GM21390 (cell line): ENCODE data around the gene BSPRY.
"Not testable (repeated sequence)": the region's sequence is repeated elsewhere in the genome, so short reads cannot be mapped to it uniquely, and the experiment has no call there.

ENCODE experiments used
- ATAC-seq: cut with Tn5 transposase; IDR thresholded peaks from one replicate; pipeline ENCODE4 v1.9.1; 2021; ENCODE audit not compliant: unreplicated experiment

The BSPRY gene

GRCh38 chr9:113340011-113340699, 9.2 kb upstream of the BSPRY start, which contains the start of gene WDR31:
Gene WDR31, minus strand, starts transcription at chr9:113340275. Its CDS starts 8,253 bp downstream, at chr9:113332022.
- peak; percentile 98 for ATAC-seq

- no peak for ATAC-seq
These were observed 7.5 kb upstream of the BSPRY start for GRCh38 chr9:113341712-113342410.

- ATAC-seq: no peak
These were observed 5.6 kb upstream of the BSPRY start for GRCh38 chr9:113343732-113344231.

- ATAC-seq: no peak
These were observed 4.2 kb upstream of the BSPRY start for GRCh38 chr9:113345190-113345589.

GRCh38 chr9:113345671-113346070, 3.7 kb upstream of the BSPRY start:
- no peak for ATAC-seq

- no peak for ATAC-seq
These were observed 904 bp upstream of the BSPRY start for GRCh38 chr9:113348437-113348836.

- ATAC-seq: no peak
These were observed 286 bp upstream of the BSPRY start for GRCh38 chr9:113349066-113349444.

- no peak for ATAC-seq
These were observed 843 bp downstream of the BSPRY start for GRCh38 chr9:113350107-113350661.

- peak; percentile 43 for ATAC-seq
These were observed 1.6 kb downstream of the BSPRY start for GRCh38 chr9:113350937-113351336.

- ATAC-seq: no peak
These were observed 2.7 kb downstream of the BSPRY start for GRCh38 chr9:113352006-113352405.

GRCh38 chr9:113352411-113352810, 3.1 kb downstream of the BSPRY start:
- ATAC-seq: no peak

GRCh38 chr9:113355040-113355596, 5.8 kb downstream of the BSPRY start:
- no peak for ATAC-seq

GRCh38 chr9:113356686-113357292, 7.4 kb downstream of the BSPRY start:
- ATAC-seq: no peak

GRCh38 chr9:113359385-113359784, 10.0 kb downstream of the BSPRY start:
- no peak for ATAC-seq

GRCh38 chr9:113360242-113360842, 11.0 kb downstream of the BSPRY start:
- ATAC-seq: no peak

GRCh38 chr9:113361304-113362018, 12.1 kb downstream of the BSPRY start:
- ATAC-seq: no peak

- no peak for ATAC-seq
These were observed 14.0 kb downstream of the BSPRY start for GRCh38 chr9:113363336-113363735.

- ATAC-seq: no peak
These were observed 15.6 kb downstream of the BSPRY start for GRCh38 chr9:113364951-113365350.

GRCh38 chr9:113365652-113366051, 16.3 kb downstream of the BSPRY start:
- ATAC-seq: not testable (repeated sequence)

- no peak for ATAC-seq
These were observed 19.1 kb downstream of the BSPRY start for GRCh38 chr9:113368348-113368981.
